ENCODE results near the gene FAR2.

DNA sequence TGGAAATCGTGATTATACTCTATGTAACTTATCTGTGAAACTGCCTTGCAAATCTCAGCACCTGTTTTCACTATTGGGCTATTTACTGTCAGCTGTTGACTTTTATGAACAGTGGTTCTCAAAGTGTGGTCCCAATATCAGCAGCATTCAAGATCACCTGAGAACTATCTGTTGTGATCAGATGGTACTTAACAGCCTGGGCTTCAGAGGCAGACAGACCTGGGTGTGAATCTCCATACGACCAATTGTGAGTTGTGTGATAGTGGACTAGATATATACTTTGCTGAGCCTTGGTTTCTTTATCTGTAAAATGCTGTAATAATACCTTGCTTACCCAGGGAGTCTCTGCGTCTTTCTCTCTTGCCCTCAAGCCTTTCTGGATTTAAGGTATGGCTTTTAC, 126.8 kb downstream of the FAR2 start:
- TF ChIP-seq CTCF (IDR thresholded peaks at IDR 0.05; ENCODE audit: insufficient read depth, low read length) (no peak), GABPA (IDR thresholded peaks at IDR 0.05; ENCODE audit: low read depth) (no peak), POLR2AphosphoS5 (IDR thresholded peaks at IDR 0.05; ENCODE audit: low read depth) (no peak), SPI1 (IDR thresholded peaks at IDR 0.05; ENCODE audit: borderline replicate concordance, low read depth) (no peak), REST (IDR thresholded peaks at IDR 0.05; ENCODE audit: insufficient replicate concordance, low read depth) (no peak)

All from HL-60 (cell line).